Measurements from ENCODE around the gene GRB7.

GRB7 gene

GRCh38 chr17:39738568-39738901, 797 bp downstream of the GRB7 start:
- no peak overlapping the region for H3K4me3 ChIP-seq (ENCODE audit: low read depth, low read length)
- TF ChIP-seq CTCF (IDR thresholded peaks at IDR 0.05; ENCODE audit: borderline replicate concordance, insufficient read depth, low read depth, low read length), result no peak

GRCh38 chr17:39738983-39739884, 1.5 kb downstream of the GRB7 start:
- no peak for TF ChIP-seq CTCF (IDR thresholded peaks at IDR 0.05; ENCODE audit: borderline replicate concordance, insufficient read depth, low read depth, low read length)
- H3K4me3 ChIP-seq (ENCODE audit: low read depth, low read length), result no peak overlapping the region

DNA sequence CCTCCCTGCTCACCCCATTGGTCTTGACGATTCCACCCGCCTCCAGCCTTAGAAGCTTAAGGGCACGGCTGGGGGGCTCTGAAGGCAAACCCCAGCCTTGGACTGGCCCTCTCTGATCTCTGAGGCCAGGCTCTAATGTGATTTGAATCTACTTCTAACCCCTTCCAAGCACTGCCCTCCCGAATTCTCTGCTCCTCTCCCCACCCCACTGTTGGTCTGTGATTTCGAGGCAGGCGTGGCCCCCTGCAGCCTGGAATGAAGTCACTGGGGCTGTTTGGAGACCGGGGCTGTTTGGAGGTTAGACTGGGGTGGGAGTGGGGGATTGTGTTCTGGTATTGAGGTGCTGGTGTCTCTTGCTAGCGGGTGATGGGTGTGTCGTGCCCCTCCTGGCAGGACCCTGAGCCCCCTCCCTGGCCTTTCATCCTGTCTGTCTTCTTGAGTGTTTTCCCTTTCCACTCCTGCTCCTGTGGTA, 2.2 kb downstream of the GRB7 start:
- TF ChIP-seq CTCF (IDR thresholded peaks at IDR 0.05; ENCODE audit: borderline replicate concordance, insufficient read depth, low read depth, low read length), result no peak

GRCh38 chr17:39740357-39741111, 2.8 kb downstream of the GRB7 start:
- no peak overlapping the region for H3K4me3 ChIP-seq (ENCODE audit: low read depth, low read length)
- TF ChIP-seq CTCF (IDR thresholded peaks at IDR 0.05; ENCODE audit: borderline replicate concordance, insufficient read depth, low read depth, low read length), result no peak

More for the DNA sequence above, 2.2 kb downstream of the GRB7 start:
- no peak overlapping the region for H3K4me3 ChIP-seq (ENCODE audit: low read depth, low read length)

DNA sequence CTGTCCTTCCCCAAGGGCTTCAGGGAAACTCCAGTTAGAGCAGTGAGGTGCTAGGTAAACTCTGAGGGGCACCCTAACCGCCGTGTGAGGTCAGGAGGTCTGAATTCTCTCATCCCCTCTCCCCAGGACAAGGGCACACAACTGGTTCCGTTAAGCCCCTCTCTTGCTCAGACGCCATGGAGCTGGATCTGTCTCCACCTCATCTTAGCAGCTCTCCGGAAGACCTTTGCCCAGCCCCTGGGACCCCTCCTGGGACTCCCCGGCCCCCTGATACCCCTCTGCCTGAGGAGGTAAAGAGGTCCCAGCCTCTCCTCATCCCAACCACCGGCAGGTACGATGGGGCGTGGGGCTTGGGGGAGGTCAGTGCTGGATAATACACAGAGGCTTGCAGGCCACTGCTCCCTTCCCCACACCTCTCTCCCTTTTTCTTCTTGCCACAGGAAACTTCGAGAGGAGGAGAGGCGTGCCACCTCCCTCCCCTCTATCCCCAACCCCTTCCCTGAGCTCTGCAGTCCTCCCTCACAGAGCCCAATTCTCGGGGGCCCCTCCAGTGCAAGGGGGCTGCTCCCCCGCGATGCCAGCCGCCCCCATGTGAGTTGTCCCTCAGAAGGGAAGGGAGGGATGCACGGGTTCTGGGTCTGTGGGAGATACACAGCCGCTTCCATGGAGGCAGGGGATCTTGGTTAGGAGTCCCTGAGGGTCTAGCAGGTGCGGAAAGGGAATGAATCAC, 4.6 kb downstream of the GRB7 start:
- no peak for TF ChIP-seq CTCF (IDR thresholded peaks at IDR 0.05; ENCODE audit: borderline replicate concordance, insufficient read depth, low read depth, low read length)
- no peak overlapping the region for H3K4me3 ChIP-seq (ENCODE audit: low read depth, low read length)

DNA sequence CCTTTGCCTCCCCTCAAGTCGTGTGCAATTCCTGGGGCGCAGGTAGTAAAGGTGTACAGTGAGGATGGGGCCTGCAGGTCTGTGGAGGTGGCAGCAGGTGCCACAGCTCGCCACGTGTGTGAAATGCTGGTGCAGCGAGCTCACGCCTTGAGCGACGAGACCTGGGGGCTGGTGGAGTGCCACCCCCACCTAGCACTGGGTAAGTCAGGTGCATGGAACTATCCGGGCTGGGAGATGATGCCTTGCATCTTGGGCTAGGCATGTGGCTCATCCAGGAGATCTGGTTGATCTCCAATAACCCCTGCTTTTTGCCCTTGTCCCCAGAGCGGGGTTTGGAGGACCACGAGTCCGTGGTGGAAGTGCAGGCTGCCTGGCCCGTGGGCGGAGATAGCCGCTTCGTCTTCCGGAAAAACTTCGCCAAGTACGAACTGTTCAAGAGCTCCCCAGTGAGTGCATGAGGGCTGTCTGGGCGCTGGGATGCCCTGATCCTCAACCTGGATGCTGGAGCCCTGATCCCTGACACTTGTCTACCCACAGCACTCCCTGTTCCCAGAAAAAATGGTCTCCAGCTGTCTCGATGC, 5.2 kb downstream of the GRB7 start:
- TF ChIP-seq CTCF (IDR thresholded peaks at IDR 0.05; ENCODE audit: borderline replicate concordance, insufficient read depth, low read depth, low read length), result no peak

More for the DNA sequence above, 5.2 kb downstream of the GRB7 start:
- no peak overlapping the region for H3K4me3 ChIP-seq (ENCODE audit: low read depth, low read length)

Measured in GM12875 (cell line).